Lower leg skin (tissue), 4 donors: ENCODE data around the gene SEC22A. TPM values are rescaled to one million over a fixed set of nuclear protein-coding genes. Genes with fewer than 3 reads are reported as not detected.

Experiments used
- DNase-seq, 2 donors: peaks; one replicate each; pipeline ENCODE4 v3.0.0-alpha.2; 2019; ENCODE audit warnings: low spot score in 2 of 2
- H3K4me3 ChIP-seq: fragments of 200-600 bp; sonication (generic); 2 replicates; pipeline ENCODE4 v1.5.1; 2017; ENCODE audit warnings: mild to moderate bottlenecking, low read depth; ENCODE audit not compliant: poor library complexity, severe bottlenecking
- POLR2A ChIP-seq, 2 donors: fragments of 450-650 bp; IDR thresholded peaks; one replicate each; pipeline ENCODE4 v1.6.1; 2016 to 2017; ENCODE audit warnings: antibody characterized with exemption in 2 of 2, mild to moderate bottlenecking in 1 of 2, moderate library complexity in 1 of 2
- WGBS, 2 donors: methylation state at CpG; one replicate each; pipeline ENCODE4 v1.1.5; 2018; 5-methylcytosine and 5-hydroxymethylcytosine counted together
- intact Hi-C: fragments of 100-400 bp; cut with DNase I; formaldehyde crosslinking; loops from one replicate; pipeline ENCODE4 v1.15.0; 2023; ENCODE audit warnings: low total_unique reads
- total RNA-seq, 4 donors: library from RNA; depleted of rRNA; stranded (reverse); fragments of >200 nt; gene quantifications; one replicate each; pipeline ENCODE4 v1.1.0, GENCODE V29; 2016
- TF ChIP-seq, protein P1 (sequence below), 3 donors: fragments of 450-650 bp; IDR thresholded peaks; one replicate each; pipeline ENCODE4 v1.5.1; 2016; ENCODE audit warnings: antibody characterized with exemption in 3 of 3, mild to moderate bottlenecking in 3 of 3, moderate library complexity in 2 of 3

SEC22A gene
- total RNA-seq, 4 donors from 2014 or later = 20.4 to 37.4 (median 28.2) TPM

DNA sequence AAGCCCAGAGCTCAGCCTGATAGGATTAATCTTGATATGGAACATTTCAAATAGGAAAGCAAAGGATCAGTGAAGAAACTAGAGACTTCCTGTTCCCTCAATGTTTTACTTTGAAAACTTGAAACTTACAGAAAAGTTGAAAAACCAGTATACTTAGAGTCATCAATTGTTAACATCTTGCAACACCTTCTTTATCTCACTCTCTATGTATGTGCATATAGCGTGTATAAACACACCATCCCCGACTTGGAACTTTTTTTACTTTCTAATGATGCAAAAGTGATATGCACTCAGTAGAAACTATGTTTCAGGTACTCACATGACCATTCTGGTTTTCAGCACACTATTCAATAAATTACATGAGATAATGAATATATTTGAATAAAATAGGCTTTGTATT is 60.5 kb downstream of the SEC22A start:
- WGBS, 2 donors = 78 to 83% methylated on average over 2 of the region's 2 CpGs
- no peak overlapping the region for H3K4me3 ChIP-seq
- intact Hi-C loops = no loop called here
- TF ChIP-seq, protein P1, sequence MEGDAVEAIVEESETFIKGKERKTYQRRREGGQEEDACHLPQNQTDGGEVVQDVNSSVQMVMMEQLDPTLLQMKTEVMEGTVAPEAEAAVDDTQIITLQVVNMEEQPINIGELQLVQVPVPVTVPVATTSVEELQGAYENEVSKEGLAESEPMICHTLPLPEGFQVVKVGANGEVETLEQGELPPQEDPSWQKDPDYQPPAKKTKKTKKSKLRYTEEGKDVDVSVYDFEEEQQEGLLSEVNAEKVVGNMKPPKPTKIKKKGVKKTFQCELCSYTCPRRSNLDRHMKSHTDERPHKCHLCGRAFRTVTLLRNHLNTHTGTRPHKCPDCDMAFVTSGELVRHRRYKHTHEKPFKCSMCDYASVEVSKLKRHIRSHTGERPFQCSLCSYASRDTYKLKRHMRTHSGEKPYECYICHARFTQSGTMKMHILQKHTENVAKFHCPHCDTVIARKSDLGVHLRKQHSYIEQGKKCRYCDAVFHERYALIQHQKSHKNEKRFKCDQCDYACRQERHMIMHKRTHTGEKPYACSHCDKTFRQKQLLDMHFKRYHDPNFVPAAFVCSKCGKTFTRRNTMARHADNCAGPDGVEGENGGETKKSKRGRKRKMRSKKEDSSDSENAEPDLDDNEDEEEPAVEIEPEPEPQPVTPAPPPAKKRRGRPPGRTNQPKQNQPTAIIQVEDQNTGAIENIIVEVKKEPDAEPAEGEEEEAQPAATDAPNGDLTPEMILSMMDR (IDR thresholded peaks at IDR 0.05) = no peak
- TF ChIP-seq POLR2A (IDR thresholded peaks at IDR 0.05) = no peak
- DNase-seq = no peak

DNA sequence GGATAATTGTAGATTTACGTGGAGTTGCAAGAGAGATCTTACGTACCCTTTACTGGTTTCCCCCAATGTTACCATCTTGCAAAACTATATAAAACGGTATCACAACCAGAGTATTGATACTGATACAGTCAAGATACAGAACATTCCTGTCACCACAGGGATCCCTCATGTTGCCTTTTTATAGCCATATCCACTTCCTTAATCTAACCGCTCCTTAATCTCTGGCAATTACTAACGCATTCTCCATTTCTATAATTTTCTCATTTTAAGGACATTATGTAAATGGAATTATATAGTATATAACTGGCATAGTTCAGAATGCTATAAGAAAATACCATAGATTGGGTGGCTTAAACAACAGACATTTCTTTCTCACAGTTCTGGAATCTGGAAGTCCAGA is 61.1 kb downstream of the SEC22A start:
- 90 to 97% methylated on average over 5 of the region's 5 CpGs for WGBS, 2 donors
- intact Hi-C loops = no loop called here
- no peak for DNase-seq
- no peak overlapping the region for H3K4me3 ChIP-seq
- TF ChIP-seq, protein P1 (IDR thresholded peaks at IDR 0.05) = no peak
- TF ChIP-seq POLR2A (IDR thresholded peaks at IDR 0.05) = no peak

DNA sequence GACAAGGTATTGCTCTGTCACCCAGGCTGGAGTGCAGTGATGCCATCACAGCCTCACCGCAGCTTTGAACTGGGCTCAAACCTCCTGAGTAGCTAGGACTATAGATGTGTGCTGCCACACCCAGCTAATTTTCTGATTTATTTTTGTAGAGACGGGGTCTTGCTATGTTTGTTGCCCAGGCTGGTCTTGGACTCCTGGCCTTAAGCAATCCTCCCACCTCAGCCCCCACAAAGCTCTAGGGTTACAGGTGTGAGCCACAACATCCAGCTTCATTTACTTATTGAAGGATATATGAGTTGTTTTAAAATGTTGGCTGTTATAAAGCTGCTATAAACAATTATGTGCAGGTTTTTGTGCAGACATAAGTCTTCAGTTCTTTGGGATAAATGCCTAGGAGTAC is 62.2 kb downstream of the SEC22A start:
- no peak for DNase-seq
- WGBS, 2 donors = 93% methylated on average over 2 of the region's 2 CpGs
- no peak overlapping the region for H3K4me3 ChIP-seq
- intact Hi-C loops = no loop called here
- TF ChIP-seq, protein P1 (IDR thresholded peaks at IDR 0.05) = no peak
- no peak for TF ChIP-seq POLR2A (IDR thresholded peaks at IDR 0.05)

- intact Hi-C loops = no loop called here
- DNase-seq = no peak
- no peak overlapping the region for H3K4me3 ChIP-seq
- 70 to 83% methylated on average over 2 of the region's 2 CpGs for WGBS, 2 donors
- TF ChIP-seq, protein P1 (IDR thresholded peaks at IDR 0.05) = no peak
- TF ChIP-seq POLR2A (IDR thresholded peaks at IDR 0.05) = no peak
Observed at GRCh38 chr3:123267821-123268220, 66.1 kb downstream of the SEC22A start.

GRCh38 chr3:123270818-123271217 is 69.1 kb downstream of the SEC22A start:
- no peak overlapping the region for H3K4me3 ChIP-seq
- TF ChIP-seq, protein P1 (IDR thresholded peaks at IDR 0.05) = no peak
- TF ChIP-seq POLR2A (IDR thresholded peaks at IDR 0.05) = no peak
- no peak for DNase-seq
- WGBS, 2 donors = 87 to 93% methylated on average over 2 of the region's 2 CpGs
- intact Hi-C loops = no loop called here

- no peak overlapping the region for H3K4me3 ChIP-seq
- peak in 1 of 2 donors; percentile 59 for DNase-seq
- WGBS, 2 donors = 45 to 47% methylated on average over 5 of the region's 5 CpGs
- intact Hi-C loops = no loop called here
- no peak for TF ChIP-seq POLR2A (IDR thresholded peaks at IDR 0.05)
- TF ChIP-seq, protein P1 (IDR thresholded peaks at IDR 0.05) = no peak
Observed at GRCh38 chr3:123271466-123272159, 69.9 kb downstream of the SEC22A start.
